HL-60/S4 (cell line): ENCODE measurements around the gene SPATA2L.

Source experiments
- in situ Hi-C: fragments of 300-500 bp; cut with MboI; formaldehyde crosslinking; loops from 2 replicates; pipeline ENCODE4 v1.14.3; 2022; ENCODE audit warnings: low sequenced_read_pairs

Gene SPATA2L

GRCh38 chr16:89660146-89660545, 41.4 kb downstream of the SPATA2L start:
- in situ Hi-C loops, result no loop called here

GRCh38 chr16:89658221-89658879, 43.2 kb downstream of the SPATA2L start:
- in situ Hi-C loops, result no loop called here

DNA sequence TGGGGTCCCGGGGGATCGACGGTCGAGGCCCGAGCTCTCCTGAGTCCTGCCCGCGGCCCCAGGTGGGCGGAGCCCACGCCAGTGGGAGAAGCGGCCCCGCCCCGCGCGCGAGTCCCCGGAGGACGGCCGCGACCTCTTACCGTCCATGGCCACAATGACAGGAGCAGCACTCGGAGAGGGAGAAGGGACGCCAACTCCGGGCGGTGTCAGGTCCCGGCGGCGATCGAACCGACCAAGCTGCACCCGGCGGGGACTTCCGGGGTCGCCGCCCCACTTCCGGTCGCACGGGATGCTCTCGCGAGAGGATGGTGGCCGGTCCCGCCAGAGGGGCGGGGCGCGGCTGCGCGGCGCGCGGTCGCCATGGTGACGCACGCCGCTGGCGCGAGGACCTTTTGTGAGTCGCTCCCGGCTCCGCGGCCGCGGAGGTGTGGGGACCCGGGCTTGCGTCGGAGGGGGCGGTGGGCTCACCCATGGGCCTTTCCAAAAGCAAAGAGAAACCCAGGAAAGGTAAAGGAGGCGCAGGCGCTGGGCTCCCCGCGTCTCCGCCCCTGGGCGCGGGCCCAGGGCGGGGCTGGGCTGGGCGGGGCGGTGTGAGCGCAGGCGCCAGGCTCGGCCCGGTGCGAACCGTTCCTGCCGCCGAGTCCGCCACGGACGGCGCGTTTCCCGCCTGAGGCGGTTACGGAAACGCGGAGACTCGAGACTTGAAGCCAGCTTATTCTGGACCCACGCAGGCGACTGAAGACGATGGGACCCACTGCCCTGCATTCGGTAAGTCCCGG, 43.9 kb downstream of the SPATA2L start, which contains the start of the genes CHMP1A and SPATA33:
CHMP1A (minus strand) TSS at position 267 of the 779 bp plus-strand sequence; CDS start at position 147, 120 bp downstream.
SPATA33 (plus strand) TSS at position 395 of the 779 bp plus-strand sequence; CDS start at position 471, 76 bp downstream.
- in situ Hi-C loops, result no loop called here

GRCh38 chr16:89656435-89657121, 44.9 kb downstream of the SPATA2L start:
- in situ Hi-C loops, result no loop called here

DNA sequence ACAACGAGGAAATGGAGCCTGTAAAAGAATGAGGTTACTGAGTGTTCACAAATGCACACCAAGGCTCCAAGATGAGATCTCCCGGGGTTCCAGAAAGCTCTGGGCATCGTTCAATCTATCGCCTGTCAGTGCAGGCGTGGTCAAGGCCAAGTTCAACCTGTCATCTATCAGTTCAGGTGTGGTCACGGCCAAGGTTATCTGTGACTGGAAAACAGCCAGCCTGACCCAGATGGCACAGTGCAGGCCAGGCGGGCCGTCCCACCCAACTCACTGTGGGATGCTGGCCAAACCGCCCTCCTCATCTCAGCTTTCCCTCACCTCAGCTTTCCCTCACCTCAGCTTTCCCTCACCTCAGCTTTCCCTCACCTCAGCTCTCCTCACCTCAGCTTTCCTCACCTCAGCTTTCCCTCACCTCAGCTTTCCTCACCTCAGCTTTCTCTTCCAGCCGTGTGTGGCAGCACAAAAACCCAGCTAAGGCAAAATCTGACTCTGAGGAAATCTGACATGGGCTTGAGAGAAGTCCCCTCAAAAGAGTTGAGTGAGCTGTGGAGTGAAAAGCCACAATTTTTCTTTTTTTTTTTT, 46.4 kb downstream of the SPATA2L start:
- in situ Hi-C loops, result no loop called here

DNA sequence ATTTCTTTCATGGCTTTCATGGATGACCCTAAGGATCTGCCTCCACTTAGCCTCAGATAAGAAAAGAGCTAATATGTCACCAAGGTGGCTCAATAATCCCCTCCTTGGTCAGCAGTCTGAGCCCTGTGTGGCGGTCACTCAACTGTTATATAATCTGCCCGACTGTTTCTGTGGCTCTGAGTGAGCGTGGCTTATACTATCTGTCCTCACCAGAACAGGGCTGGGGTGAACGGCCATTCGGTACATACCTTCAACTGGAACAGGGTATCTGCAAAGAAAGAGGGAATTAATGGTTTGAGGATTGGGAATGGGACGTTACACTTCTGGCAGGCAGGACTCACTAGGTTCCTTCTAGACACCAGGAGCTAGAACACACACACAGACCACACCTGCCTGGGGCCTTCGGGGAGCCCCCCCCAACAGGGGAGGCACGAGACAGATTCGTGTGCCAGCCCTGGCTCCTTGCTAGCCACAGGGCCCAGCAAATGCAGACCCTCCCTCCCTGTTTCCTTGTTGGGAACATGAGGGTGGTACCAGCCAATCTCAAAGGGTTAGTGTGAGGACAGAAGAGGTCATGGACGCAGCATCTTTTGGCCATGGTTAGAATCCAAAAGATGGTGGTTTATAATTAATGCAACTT, 47.7 kb downstream of the SPATA2L start:
- in situ Hi-C loops, result no loop called here

DNA sequence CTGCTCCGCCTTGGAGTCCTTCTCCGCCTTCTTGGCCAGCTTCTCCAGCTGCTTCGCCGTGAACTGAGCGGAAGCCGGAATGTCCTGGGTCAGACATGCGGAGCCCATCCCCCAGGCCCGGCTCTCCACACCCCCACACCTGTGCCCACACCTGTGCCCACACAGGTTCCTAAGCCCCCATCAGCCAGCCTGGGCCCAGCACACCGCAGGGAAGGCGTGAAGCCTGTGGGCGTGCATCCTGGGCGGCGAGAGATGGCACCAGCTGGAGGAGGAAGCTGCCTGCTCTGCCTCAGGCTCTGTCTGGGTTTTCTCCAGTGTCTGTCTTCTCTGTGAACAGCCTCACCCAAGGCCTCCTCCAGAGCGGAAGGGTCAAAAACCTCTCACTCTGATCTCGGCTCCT, 49.9 kb downstream of the SPATA2L start:
- in situ Hi-C loops, result no loop called here

DNA sequence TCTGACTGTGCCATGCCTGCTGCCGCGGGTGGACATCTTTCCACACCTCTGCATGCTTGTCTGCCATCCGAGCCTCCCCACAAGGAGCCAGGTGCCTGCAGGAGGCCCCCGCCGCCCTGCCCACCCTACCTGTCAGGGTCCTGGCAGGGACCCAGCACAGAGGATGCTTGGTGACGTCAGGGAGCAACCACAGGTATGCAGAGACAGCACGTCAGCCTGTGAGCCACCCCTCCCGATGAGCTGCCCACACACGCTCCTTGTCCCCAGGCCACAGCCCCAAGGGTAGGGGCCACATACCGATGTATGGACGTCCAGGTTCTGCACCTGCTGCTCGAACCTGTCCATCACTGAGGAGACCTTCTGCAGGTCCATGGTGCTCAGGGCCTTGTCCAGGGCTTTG, 54.6 kb downstream of the SPATA2L start:
- in situ Hi-C loops, result no loop called here
